Mammary epithelial cell (primary cell): ENCODE data around the gene DPF3.

Experiments
- EZH2 ChIP-seq: IDR thresholded peaks from 2 replicates; pipeline ENCODE4 v1.6.1; 2012; ENCODE audit warnings: low read length, inconsistent platforms, borderline replicate concordance
- TF ChIP-seq, protein P1 (sequence below), 2 donors: IDR thresholded peaks in 1 of 2; conservative IDR thresholded peaks in 1 of 2; 2 replicates each; pipeline ENCODE4 v1.5.1; 2011 to 2012; ENCODE audit warnings: inconsistent platforms in 2 of 2, low read length in 2 of 2, mild to moderate bottlenecking in 2 of 2, control low read depth in 1 of 2, low read depth in 1 of 2; ENCODE audit not compliant: insufficient read depth in 1 of 2; ENCODE audit errors: extremely low read depth in 1 of 2

DNA sequence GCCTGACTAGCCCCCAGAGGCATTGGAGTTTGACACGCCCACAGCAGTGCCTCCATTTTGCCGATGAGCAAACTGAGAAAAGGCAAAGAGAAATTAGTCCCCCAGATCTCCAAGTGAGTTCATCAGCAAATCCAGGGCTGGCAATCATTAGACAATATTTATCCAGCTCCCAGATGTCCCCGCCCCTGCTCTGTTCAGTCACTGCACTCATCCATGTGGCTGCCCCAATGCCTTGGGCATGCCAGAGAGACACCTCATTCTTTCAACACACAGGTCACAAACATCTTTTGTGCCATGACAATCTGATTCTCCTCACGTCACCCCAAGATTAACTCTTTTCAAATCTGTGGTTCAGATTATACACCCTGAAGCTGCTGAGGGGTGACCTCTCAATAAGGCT is 43.5 kb downstream of the DPF3 start:
- TF ChIP-seq, protein P1, sequence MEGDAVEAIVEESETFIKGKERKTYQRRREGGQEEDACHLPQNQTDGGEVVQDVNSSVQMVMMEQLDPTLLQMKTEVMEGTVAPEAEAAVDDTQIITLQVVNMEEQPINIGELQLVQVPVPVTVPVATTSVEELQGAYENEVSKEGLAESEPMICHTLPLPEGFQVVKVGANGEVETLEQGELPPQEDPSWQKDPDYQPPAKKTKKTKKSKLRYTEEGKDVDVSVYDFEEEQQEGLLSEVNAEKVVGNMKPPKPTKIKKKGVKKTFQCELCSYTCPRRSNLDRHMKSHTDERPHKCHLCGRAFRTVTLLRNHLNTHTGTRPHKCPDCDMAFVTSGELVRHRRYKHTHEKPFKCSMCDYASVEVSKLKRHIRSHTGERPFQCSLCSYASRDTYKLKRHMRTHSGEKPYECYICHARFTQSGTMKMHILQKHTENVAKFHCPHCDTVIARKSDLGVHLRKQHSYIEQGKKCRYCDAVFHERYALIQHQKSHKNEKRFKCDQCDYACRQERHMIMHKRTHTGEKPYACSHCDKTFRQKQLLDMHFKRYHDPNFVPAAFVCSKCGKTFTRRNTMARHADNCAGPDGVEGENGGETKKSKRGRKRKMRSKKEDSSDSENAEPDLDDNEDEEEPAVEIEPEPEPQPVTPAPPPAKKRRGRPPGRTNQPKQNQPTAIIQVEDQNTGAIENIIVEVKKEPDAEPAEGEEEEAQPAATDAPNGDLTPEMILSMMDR (conservative IDR thresholded peaks at IDR 0.05 in 1 of 2, IDR thresholded peaks at IDR 0.05 in 1 of 2; ENCODE audit: extremely low read depth in 1 of 2, insufficient read depth in 1 of 2, low read depth in 1 of 2, low read length in 2 of 2) = no peak
- TF ChIP-seq EZH2 = no peak
